GM18499 (cell line): ENCODE data around the gene CCDC66.

Experiments used
- ATAC-seq: cut with Tn5 transposase; IDR thresholded peaks from one replicate; pipeline ENCODE4 v1.9.1; 2021; ENCODE audit warnings: moderate number of reproducible peaks; ENCODE audit not compliant: insufficient read depth, unreplicated experiment

Gene CCDC66

GRCh38 chr3:56620371-56620770 is 63.4 kb downstream of the CCDC66 start:
- no peak for ATAC-seq

- ATAC-seq, result no peak
Measured at GRCh38 chr3:56621681-56622080, 64.7 kb downstream of the CCDC66 start.

GRCh38 chr3:56622381-56622780 is 65.4 kb downstream of the CCDC66 start:
- no peak for ATAC-seq

- ATAC-seq, result no peak
Measured at GRCh38 chr3:56624725-56625124, 67.8 kb downstream of the CCDC66 start.

GRCh38 chr3:56629047-56629446 is 72.1 kb downstream of the CCDC66 start:
- ATAC-seq, result no peak

- ATAC-seq, result no peak
Measured at GRCh38 chr3:56629451-56629850, 72.5 kb downstream of the CCDC66 start.

GRCh38 chr3:56630966-56631365 is 74.0 kb downstream of the CCDC66 start:
- no peak for ATAC-seq

GRCh38 chr3:56633181-56633580 is 76.2 kb downstream of the CCDC66 start:
- no peak for ATAC-seq

GRCh38 chr3:56633602-56634535 is 76.9 kb downstream of the CCDC66 start:
- ATAC-seq, result no peak

- no peak for ATAC-seq
Measured at GRCh38 chr3:56645407-56645806, 88.4 kb downstream of the CCDC66 start.

- ATAC-seq, result no peak
Measured at GRCh38 chr3:56654460-56654859, 97.5 kb downstream of the CCDC66 start.

- no peak for ATAC-seq
Measured at GRCh38 chr3:56655709-56656108, 98.7 kb downstream of the CCDC66 start.

GRCh38 chr3:56664823-56665222 is 107.8 kb downstream of the CCDC66 start:
- ATAC-seq, result no peak

GRCh38 chr3:56667973-56668579 is 111.1 kb downstream of the CCDC66 start:
- ATAC-seq, result no peak
